B cell (primary cell): ENCODE results near the gene NCAPH2. TPM values are rescaled to one million over a fixed set of nuclear protein-coding genes. Genes with fewer than 3 reads are reported as not detected.
A peak's percentile ranks its signal among the peaks of the same experiment; 100 is the strongest.

Experiments
- ATAC-seq: fragments of 200-7000 bp; cut with Tn5 transposase; one replicate; pipeline ENCODE4 v1.10.0; 2021; ENCODE audit warnings: low read depth, mild to moderate bottlenecking, moderate number of reproducible peaks, moderate library complexity
- CTCF ChIA-PET: fragments of 350-600 bp; sonication (Branson Sonifier 250); formaldehyde crosslinking; loops from one replicate; lab custom pipeline; 2021; ENCODE audit warnings: antibody characterized with exemption, inconsistent platforms; lab: Charles Lee
- POLR2A ChIA-PET: fragments of 350-600 bp; sonication (Branson Sonifier 250); formaldehyde crosslinking; loops from one replicate; lab custom pipeline; 2021; ENCODE audit warnings: antibody characterized with exemption; lab: Charles Lee
- DNase-seq: peaks from one replicate; pipeline ENCODE4 v3.0.0; 2013
- H2AFZ ChIP-seq: 2 replicates; pipeline ENCODE4 v1.6.1; 2012; ENCODE audit warnings: mild to moderate bottlenecking, low read depth, low read length; ENCODE audit not compliant: insufficient read depth, poor library complexity, severe bottlenecking
- H3K27ac ChIP-seq, 2 donors: 1 replicate in 1 of 2; 2 replicates in 1 of 2; pipeline ENCODE4 v1.5.1; 2012 to 2013; ENCODE audit warnings: low read length in 2 of 2, mild to moderate bottlenecking in 2 of 2, moderate library complexity in 1 of 2
- H3K27me3 ChIP-seq, 4 experiments: fragments of 200-600 bp in 1 of 4; sonication (generic) in 1 of 4; replicated peaks in 1 of 4; 1 replicate in 2 of 4; 2 replicates in 2 of 4; pipeline versions ENCODE4 v1.6.1 to v1.7.0; 2013 to 2016; ENCODE audit warnings: low read length in 3 of 4, mild to moderate bottlenecking in 2 of 4, mixed read lengths in 1 of 4, moderate library complexity in 1 of 4; ENCODE audit not compliant: insufficient read depth in 4 of 4, control insufficient read depth in 3 of 4; ENCODE audit errors: control extremely low read depth in 1 of 4
- H3K36me3 ChIP-seq, 2 experiments: replicated peaks in 1 of 2; 1 replicate in 1 of 2; 2 replicates in 1 of 2; pipeline versions ENCODE4 v1.6.1 to v1.7.1; 2013; ENCODE audit warnings: low read length in 1 of 2; ENCODE audit not compliant: insufficient read depth in 2 of 2, control insufficient read depth in 1 of 2; ENCODE audit errors: control extremely low read depth in 1 of 2, extremely low read depth in 1 of 2
- H3K4me1 ChIP-seq, 2 donors: fragments of 200-600 bp in 1 of 2; sonication (generic) in 1 of 2; 1 replicate in 1 of 2; 2 replicates in 1 of 2; pipeline versions ENCODE4 v1.5.1 to v1.6.1; 2013 to 2017; ENCODE audit warnings: low read length in 2 of 2; ENCODE audit not compliant: control insufficient read depth in 2 of 2, insufficient read depth in 2 of 2
- H3K4me2 ChIP-seq: replicated peaks from 2 replicates; pipeline ENCODE3; 2012; ENCODE audit warnings: mild to moderate bottlenecking, low read depth, low read length; ENCODE audit not compliant: poor library complexity, severe bottlenecking
- H3K4me3 ChIP-seq, 5 experiments: fragments of 200-600 bp in 1 of 5; sonication (generic) in 1 of 5; 1 replicate in 3 of 5; 2 replicates in 2 of 5; pipeline versions ENCODE4 v1.5.1 to v1.7.0; 2011 to 2016; ENCODE audit warnings: low read length in 4 of 5, mild to moderate bottlenecking in 4 of 5, low read depth in 2 of 5, control low read depth in 1 of 5, moderate library complexity in 1 of 5; ENCODE audit not compliant: insufficient read depth in 1 of 5; ENCODE audit errors: control extremely low read depth in 1 of 5, extremely low read depth in 1 of 5
- H3K79me2 ChIP-seq: fragments of 200-600 bp; sonication (generic); one replicate; pipeline ENCODE4 v1.6.0; 2016; ENCODE audit warnings: low read length; ENCODE audit not compliant: control insufficient read depth, insufficient read depth
- H3K9ac ChIP-seq: fragments of 200-600 bp; sonication (generic); 2 replicates; pipeline ENCODE4 v1.6.1; 2017; ENCODE audit warnings: mild to moderate bottlenecking, low read length, moderate library complexity
- H3K9me3 ChIP-seq, 3 donors: one replicate each; pipeline versions ENCODE4 v1.6.1 to v1.7.1; 2013; ENCODE audit warnings: low read length in 2 of 3; ENCODE audit not compliant: control insufficient read depth in 2 of 3, insufficient read depth in 1 of 3; ENCODE audit errors: control extremely low read depth in 1 of 3
- H4K20me1 ChIP-seq: 2 replicates; pipeline ENCODE4 v1.6.0; 2012; ENCODE audit warnings: mild to moderate bottlenecking, low read length; ENCODE audit not compliant: insufficient read depth, control insufficient read depth, poor library complexity, severe bottlenecking
- H3K27ac Mint-ChIP-seq: one replicate; pipeline ENCODE4 v1.8.0; 2021; ENCODE audit warnings: mixed read lengths
- H3K27me3 Mint-ChIP-seq: one replicate; pipeline ENCODE4 v1.8.0; 2021; ENCODE audit warnings: mixed read lengths
- H3K4me1 Mint-ChIP-seq: one replicate; pipeline ENCODE4 v1.8.0; 2021; ENCODE audit warnings: mixed read lengths
- H3K4me3 Mint-ChIP-seq: one replicate; pipeline ENCODE4 v1.8.0; 2021; ENCODE audit warnings: mixed read lengths
- H3K9me3 Mint-ChIP-seq: one replicate; pipeline ENCODE4 v1.8.0; 2022; ENCODE audit warnings: mixed read lengths; ENCODE audit not compliant: insufficient read depth
- CTCF ChIP-seq: fragments of 200-600 bp; IDR thresholded peaks from one replicate; pipeline ENCODE4 v1.8.0; 2022; ENCODE audit warnings: antibody characterized with exemption, mild to moderate bottlenecking
- EZH2 ChIP-seq: IDR thresholded peaks from 2 replicates; pipeline ENCODE4 v1.6.1; 2012; ENCODE audit warnings: borderline replicate concordance, low read depth, mild to moderate bottlenecking, moderate library complexity, low read length; ENCODE audit not compliant: insufficient read depth, poor library complexity, severe bottlenecking
- WGBS: methylation state at CpG from one replicate; pipeline ENCODE4 v1.1.5; 2013; ENCODE audit warnings: missing lambda C conversion rate; ENCODE audit not compliant: insufficient coverage; 5-methylcytosine and 5-hydroxymethylcytosine counted together
- intact Hi-C: fragments of 100-400 bp; cut with micrococcal nuclease; formaldehyde crosslinking; loops from one replicate; pipeline ENCODE4 v1.10.0; 2022
- polyA plus RNA-seq: library from polyadenylated mRNA; depleted of rRNA; stranded (reverse); fragments of >200 nt; gene quantifications from 2 replicates; pipeline ENCODE4 v1.2.3, GENCODE V29; 2012
- total RNA-seq, 2 donors: library from RNA; stranded (reverse); fragments of 120-200 nt in 1 of 2; gene quantifications; 1 replicate in 1 of 2; 2 replicates in 1 of 2; pipeline versions ENCODE4 v1.2.3 to v1.2.4, GENCODE V29; 2013 to 2022

NCAPH2 gene
- total and polyA plus RNA-seq, 2 donors (not counting 1 experiment from before 2014, with no cell fraction given), result 47.1 to 76.9 TPM

- 2% methylated on average over 54 of the region's 61 CpGs for WGBS
- intact Hi-C loops, result loop anchor here (1.0 to 2.0 kb wide), 7 partner anchors 14 to 66 kb away; partner anchors contain the start of genes ARSA and CHKB
- peak within 1 kb of the TSS; percentile 81 for H2AFZ ChIP-seq
These were observed 54.7 kb downstream of the NCAPH2 start, which contains the start of gene SYCE3 for GRCh38 chr22:50562523-50563412. Gene SYCE3 (minus strand): TSS chr22:50562919. CDS start chr22:50556405, 6,514 bp downstream.

More at GRCh38 chr22:50562523-50563412, 54.7 kb downstream of the NCAPH2 start, which contains the start of gene SYCE3:
- Histone ChIP-seq H3K9me3 (no peaks in the 10 kb centered on the region), H3K79me2 (no peaks in the 10 kb centered on the region), H3K36me3 (no peaks in the 10 kb centered on the region), H3K4me2 (peak within 1 kb of the TSS; percentile 86), H3K9ac (peak within 1 kb of the TSS; percentile 72), H3K27ac (peak within 1 kb of the TSS in 1 of 2 donors; percentile 37), H4K20me1 (no peaks in the 10 kb centered on the region), H3K4me3 (peak within 1 kb of the TSS; percentile 5 to 83 (median 72)), H3K4me1 (peaks cover 5 to 9% of the 10 kb centered on the region in 2 donors), H3K27me3 (no peaks in the 10 kb centered on the region)
- CTCF ChIA-PET, result interaction anchor here (1.0 to 3.1 kb wide), 18 partner anchors 14 to 311 kb away, joined by 3 to 54 read pairs (median 6); partner anchors contain the start of genes CHKB, HDAC10, KLHDC7B and LMF2
- peak within 1 kb of the TSS; percentile 87 for H3K4me3 Mint-ChIP-seq
- no peak for TF ChIP-seq EZH2
- peak; percentile 89 for TF ChIP-seq CTCF
- POLR2A ChIA-PET, result interaction anchor here (0.9 to 4.0 kb wide), 9 partner anchors 14 to 58 kb away, joined by 3 to 32 read pairs (median 5); partner anchors contain the start of genes CHKB, SCO2 and TYMP
- ATAC-seq (peak; percentile 96), DNase-seq (peak; percentile 97)
- peaks cover 16% of the 10 kb centered on the region for H3K4me1 Mint-ChIP-seq
- H3K9me3 Mint-ChIP-seq, result no peaks in the 10 kb centered on the region
- H3K27ac Mint-ChIP-seq, result peak within 1 kb of the TSS; percentile 87
- no peaks in the 10 kb centered on the region for H3K27me3 Mint-ChIP-seq
